Measurements from ENCODE around the gene ADGRG3. TPM values are rescaled to one million over a fixed set of nuclear protein-coding genes. Genes with fewer than 3 reads are reported as not detected.
A peak's percentile ranks its signal among the peaks of the same experiment; 100 is the strongest.

Gene ADGRG3
- total RNA-seq, 1 donor from 2014 or later: not detected

- DNase-seq (ENCODE audit: low spot score in 2 of 2) (no peak), FAIRE-seq (no peak)
Observed at GRCh38 chr16:57630931-57631845, 36.9 kb upstream of the ADGRG3 start.

DNA sequence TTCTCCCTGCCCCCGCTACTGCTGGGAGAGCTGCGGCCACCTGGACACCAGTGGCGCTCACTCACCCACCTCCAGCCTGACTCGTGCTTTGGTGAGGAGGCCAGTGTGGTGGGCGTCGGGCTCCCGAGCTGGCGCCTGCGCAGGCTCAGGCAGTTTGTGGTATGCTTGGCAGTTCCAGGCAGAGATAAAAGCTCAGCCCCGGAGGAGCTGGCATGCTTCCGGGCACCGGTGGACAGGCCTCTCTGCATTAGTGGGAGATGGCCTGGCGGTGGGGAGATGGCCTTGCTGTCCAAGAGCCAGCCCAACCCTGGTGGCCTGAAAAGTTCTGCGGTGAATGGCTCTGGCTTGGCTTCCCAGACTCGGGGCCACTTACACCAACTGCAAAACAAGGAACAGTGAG is 35.5 kb upstream of the ADGRG3 start:
- no peak for DNase-seq (ENCODE audit: low spot score in 2 of 2)
- FAIRE-seq: no peak

GRCh38 chr16:57633383-57634064 is 34.6 kb upstream of the ADGRG3 start:
- FAIRE-seq (no peak), DNase-seq (ENCODE audit: low spot score in 2 of 2) (no peak)

GRCh38 chr16:57634171-57634570 is 33.9 kb upstream of the ADGRG3 start:
- DNase-seq (ENCODE audit: low spot score in 2 of 2) (no peak), FAIRE-seq (no peak)

DNA sequence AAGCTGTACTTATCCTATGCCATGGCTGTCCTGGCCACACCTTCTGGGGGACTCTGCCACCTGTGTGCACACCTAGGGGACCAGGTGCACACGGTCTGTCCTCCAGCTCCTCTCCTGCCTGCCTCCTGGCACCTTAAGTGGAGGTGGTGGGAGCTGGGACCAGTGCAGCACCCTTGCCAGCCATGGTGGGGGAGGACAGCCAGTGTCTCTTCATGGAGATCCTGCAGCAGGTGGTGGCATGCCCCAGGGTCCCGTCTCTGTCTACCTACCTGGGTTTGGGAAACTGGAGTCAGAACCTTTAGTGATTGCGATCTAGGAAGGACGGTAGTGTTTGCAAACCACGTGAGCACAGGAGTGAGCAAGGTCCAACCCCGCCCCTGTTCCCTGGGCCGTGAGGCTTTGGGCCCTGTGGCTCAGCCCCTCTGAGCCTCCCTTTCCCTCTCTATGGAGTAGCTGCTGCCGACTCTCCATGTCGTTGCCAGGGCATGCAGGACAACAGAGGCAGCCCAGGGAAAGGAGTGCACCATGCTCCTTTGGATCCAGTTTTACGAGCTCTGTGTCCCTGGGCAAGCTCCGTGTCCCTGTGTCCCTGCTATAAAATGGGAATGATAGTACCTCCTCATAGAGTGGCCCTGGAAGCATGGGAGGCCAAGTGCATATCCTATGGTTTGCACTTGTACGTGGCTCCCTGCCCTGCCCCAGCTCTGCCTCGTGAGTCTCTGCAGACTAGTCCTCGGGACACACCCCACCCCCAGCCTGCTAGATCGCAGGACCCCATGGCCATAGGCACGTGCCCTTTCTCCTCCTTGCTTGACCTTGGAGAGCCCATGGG is 32.6 kb upstream of the ADGRG3 start:
- no peak for FAIRE-seq
- DNase-seq (ENCODE audit: low spot score in 2 of 2): no peak

DNA sequence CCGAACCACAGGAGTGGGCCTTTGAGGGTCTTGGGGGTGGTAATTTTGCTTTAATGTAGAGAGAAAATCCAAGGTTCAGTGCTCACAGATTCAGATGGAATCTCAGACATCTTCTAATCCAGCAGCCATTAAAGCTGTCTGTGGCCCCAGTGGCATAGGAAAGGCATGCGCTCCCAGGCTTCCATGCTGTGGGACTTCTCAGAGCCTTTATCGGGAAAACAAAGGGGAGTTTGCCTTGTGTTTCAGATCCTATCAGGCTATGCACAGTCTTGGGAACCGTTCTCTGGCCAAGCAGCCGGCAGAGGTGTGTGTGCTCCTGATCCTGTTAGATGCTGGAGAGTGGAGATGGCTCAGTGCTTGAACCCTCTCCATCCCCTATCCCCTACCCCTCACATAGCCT is 31.9 kb upstream of the ADGRG3 start:
- DNase-seq (ENCODE audit: low spot score in 2 of 2) (no peak), FAIRE-seq (no peak)

DNA sequence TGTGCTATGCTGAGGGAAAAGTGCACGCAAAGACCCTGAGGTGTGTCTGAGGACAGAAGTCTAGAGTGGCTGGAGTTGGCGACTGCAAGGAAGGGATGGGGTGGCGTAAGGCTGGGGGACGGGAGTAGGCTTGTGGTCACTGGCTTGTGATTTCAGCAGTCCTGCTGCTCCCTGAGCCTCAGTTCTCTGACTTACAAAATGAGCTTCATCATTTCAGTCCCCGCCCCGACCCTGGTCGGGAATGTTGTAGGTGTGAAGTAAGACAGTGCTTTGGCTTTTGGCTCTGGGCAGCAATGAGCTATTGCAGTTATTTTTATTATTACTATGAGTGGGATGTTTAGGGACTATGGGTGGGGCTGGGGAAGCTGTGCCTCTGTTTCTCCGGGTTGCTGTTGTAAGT is 31.1 kb upstream of the ADGRG3 start:
- no peak for FAIRE-seq

GRCh38 chr16:57637424-57637823 is 30.7 kb upstream of the ADGRG3 start:
- no peak for FAIRE-seq
- no peak for DNase-seq (ENCODE audit: low spot score in 2 of 2)

More for the DNA sequence above, 31.1 kb upstream of the ADGRG3 start:
- no peak for DNase-seq (ENCODE audit: low spot score in 2 of 2)

DNA sequence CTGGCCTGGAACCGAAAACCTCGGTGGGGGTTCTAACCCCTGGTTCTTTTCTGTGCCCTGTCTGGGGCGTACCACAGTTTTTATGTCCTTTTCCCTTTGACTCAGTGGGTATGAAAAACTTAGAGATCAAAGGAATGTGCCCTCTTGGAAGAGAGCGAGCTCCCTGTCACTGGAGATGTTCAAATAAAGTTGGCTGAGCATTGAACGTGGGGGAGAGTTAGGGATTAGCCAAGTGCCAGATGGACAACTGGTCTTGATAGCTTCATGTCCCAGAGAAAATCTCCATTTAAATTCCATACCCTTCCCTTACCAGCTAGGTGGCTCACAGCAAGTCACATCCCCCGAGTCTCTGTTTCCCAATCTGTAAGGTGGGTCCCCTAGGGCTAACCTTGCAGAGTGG is 30.1 kb upstream of the ADGRG3 start:
- FAIRE-seq: no peak
- DNase-seq (ENCODE audit: low spot score in 2 of 2): no peak

DNA sequence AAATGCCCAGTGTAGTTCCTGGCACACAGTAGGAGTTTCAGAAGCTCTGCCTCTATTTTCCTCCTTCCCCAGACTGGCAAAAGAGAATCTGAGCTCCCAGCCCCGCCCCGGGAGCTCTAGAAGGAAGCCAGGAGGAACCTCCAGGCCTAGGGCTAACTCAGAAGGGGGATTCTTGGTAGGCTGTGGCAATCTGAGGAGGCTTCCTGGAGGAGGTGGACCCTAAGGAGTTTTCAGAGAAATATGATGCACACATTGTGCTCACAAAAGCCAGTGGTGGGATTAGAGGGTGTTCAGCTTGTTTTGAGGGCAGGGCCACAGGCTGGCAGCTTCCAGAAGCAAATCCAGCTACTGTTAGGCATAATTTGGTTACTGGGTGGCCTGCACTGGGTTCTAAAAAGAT is 29.7 kb upstream of the ADGRG3 start:
- no peak for DNase-seq (ENCODE audit: low spot score in 2 of 2)
- no peak for FAIRE-seq

GRCh38 chr16:57639172-57639887 is 28.8 kb upstream of the ADGRG3 start:
- FAIRE-seq: no peak
- DNase-seq (ENCODE audit: low spot score in 2 of 2): peak; percentile 61 to 88

- DNase-seq (ENCODE audit: low spot score in 2 of 2) (no peak), FAIRE-seq (no peak)
Observed at GRCh38 chr16:57640185-57640584, 27.9 kb upstream of the ADGRG3 start.

DNA sequence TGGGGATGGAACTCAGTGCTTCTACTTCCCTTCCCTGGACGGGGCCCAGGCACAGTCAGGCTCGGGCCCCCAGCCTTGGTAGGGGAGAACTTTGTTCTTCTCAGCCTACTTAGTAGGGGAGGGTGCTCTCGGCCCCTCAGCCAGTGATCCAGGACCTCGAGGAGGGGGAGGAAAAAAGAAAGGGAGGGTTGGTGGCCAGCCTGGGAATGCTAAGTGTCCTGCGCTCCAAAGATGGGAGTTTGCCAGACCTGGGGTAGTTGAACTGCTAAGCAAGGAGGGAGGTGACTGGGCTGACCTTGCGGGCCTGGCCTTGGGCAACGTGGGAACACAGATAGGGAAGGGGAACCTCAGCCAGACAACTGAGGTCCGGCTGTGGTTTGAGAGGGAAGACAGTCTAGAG is 27.5 kb upstream of the ADGRG3 start:
- no peak for DNase-seq (ENCODE audit: low spot score in 2 of 2)
- no peak for FAIRE-seq

DNA sequence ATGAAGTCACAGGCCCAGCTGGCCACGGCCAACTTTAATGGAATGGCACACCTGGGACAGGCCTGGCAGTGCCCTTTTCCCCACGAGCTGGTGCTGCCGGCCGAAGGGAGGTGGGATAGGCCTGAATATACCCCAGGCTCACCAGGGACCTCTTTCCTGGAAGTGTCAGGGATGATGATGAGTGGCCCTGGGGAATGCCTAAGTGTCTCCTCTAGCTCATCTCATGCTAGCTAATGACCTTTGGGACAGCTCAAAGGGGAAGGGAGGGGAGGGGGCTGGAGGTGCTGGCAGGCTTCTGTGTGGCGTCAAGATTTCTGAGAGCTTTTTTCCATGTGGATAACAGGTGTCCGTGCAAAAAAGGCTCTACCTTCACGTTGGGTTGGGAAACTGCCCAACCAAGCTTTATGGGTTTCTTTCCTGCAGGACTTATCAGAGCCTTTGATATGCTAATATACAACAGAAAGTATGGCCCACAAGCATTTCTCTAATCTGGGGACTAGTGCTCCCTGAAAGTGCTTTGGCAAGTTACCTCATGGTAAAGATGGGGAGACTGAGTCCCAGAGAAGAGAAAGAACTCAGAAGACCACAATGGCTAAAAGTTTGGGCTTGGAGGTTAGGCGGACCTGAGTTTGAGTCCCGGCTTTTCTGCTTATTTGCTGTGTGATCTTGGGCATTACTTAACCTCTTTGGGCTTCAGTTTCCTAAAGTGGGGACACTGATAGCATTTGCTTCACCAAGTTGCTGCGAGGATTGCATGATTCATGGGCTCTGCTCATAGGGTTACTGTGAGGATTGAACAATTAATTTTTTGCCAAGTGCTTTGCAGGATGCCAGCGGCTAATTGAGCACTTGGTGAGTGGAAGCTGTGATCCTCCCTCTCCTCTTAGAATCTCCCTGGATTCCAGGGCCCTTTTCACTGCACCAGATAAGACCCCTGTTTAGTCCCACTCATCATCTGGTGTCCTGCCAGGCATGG is 25.7 kb upstream of the ADGRG3 start:
- FAIRE-seq (no peak), DNase-seq (ENCODE audit: low spot score in 2 of 2) (no peak)

DNA sequence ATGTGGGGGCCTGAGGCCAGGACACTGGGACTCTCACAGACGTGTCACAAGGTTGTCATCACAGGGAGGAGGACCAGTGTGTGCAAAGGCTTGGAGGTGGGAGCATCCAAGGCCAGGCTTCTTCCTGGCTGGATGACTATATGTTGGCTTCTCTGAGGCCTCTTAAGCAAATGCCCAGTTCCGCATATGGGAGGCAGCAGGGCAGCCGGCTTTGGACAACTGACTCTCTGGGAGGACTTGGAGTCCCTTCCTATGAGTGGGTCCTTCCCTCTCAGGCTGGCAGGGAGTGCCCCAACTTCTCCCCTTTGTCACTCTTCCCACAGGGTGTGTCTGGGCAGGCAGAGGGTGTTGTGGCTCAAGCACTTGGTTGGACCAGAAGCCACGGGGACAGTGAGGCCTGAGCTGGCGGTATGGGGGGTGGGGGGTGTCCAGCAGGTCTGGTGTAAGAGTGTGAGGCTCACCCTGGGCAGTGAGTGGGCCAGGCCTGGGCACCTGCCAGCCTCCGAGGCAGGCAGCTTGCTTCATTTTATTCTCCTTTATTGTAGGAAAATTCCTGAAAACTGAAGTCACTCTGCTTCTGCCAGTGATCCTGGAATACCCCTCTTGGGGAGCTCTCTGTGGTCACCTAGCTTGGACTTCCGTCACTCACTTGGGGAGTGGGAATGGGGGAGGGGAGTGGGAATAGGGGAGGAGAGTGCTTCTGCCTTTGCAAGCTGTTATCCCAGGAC is 24.8 kb upstream of the ADGRG3 start:
- no peak for DNase-seq (ENCODE audit: low spot score in 2 of 2)
- no peak for FAIRE-seq

DNA sequence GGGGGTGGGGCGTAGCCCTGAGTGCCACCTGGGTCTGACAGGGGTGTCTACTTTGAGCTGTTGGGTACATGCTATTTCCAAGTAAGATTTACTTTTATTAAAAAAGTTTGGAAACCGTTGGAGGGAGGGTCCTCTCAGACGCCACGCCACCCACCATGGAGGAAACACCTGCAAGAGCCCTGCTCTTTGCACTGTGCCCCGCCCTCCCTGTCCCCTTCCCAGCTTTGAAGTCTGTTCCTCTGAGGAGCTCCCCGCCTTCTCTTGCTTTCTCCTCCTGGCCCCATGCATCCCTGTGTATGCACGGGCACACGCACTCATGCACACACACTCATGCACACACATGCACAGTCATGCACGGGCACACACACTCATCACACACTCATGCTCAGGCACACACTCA is 24.2 kb upstream of the ADGRG3 start:
- DNase-seq (ENCODE audit: low spot score in 2 of 2) (no peak), FAIRE-seq (no peak)

DNA sequence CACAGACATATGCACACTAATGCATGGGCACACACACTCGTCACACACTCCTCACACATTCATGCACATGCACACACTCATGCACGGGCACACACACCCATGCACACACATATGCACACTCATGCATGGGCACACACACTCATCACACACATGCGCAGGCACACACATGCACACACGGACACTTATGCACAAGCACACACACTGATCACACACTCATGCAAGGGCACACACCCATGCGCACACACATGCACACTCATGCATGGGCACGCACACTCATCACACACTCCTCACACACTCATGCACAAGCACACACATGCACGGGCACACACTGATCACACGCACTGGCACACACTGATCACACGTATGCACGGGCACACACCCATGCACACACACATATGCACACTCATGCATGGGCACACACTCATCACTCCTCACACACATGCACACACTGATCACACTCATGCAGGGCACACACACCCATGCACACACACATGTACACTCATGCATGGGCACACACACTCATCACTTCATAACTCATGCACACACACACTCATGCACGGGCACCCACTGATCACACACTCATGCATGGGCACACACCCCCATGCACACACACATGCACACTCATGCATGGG is 23.6 kb upstream of the ADGRG3 start:
- FAIRE-seq: no peak
- DNase-seq (ENCODE audit: low spot score in 2 of 2): no peak

GRCh38 chr16:57645169-57645568 is 22.9 kb upstream of the ADGRG3 start:
- FAIRE-seq: no peak
- DNase-seq (ENCODE audit: low spot score in 2 of 2): no peak

Measured in frontal cortex (tissue), 4 donors.